ENCODE results near the gene TRAPPC14.

The TRAPPC14 gene

DNA sequence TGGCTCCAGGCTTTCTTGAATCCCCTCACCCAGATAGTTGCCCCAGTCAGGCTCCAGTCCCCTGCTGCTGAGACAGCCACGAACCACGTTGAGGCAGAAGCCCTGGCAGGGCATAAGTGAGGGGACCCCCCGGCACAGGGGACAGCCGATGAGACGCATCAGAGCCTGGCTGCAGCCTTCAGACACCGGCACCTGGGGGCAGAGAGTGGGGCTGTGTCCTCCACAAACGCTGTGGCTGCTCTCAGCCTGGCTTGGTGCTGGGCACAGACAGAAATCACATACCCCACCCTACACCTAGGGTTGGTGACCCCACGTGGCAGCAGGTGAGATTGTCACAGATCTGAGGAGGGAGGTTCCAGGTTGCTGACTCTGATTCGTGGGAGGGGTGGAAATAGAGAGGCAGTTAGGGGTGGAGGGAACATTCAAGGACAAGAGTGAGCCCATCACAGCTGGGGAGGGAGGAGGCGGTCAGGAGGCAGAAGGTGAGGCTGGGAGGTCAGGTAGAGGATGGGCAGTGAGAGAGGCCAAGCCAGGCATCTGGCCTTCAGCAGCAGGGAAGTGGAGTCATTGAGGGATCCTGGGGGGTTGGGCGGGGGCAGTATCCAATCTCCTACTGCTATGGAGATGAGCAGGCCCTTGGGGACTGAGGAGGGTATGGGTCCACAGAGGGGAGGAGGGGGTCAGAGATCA, 15.4 kb upstream of the TRAPPC14 start:
- DNase-seq (ENCODE audit: low read depth in 2 of 3, low spot score in 1 of 3): no peak

DNA sequence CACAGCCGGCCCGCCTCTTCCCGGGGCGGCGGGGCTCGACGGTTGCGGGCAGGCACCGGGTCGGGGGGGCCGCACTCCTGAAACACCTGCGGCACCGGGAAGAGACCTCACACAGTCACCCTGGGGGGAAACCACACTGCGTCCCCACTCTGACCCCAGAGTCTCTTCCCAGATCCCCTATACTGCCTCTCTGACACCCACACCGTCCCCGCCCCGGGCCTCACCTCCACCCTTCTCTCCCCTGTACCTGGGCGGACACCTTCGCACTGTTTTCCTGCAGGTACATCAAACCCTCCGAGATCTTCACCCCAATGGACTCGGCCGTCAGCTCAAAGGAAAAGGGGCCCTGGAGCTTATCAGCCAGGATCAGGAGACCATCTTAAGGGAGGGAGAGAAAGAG, 13.3 kb upstream of the TRAPPC14 start:
- no peak for DNase-seq (ENCODE audit: low read depth in 2 of 3, low spot score in 1 of 3)

- no peak for DNase-seq (ENCODE audit: low read depth in 2 of 3, low spot score in 1 of 3)
Measured at GRCh38 chr7:100171087-100171681, 12.7 kb upstream of the TRAPPC14 start.

DNA sequence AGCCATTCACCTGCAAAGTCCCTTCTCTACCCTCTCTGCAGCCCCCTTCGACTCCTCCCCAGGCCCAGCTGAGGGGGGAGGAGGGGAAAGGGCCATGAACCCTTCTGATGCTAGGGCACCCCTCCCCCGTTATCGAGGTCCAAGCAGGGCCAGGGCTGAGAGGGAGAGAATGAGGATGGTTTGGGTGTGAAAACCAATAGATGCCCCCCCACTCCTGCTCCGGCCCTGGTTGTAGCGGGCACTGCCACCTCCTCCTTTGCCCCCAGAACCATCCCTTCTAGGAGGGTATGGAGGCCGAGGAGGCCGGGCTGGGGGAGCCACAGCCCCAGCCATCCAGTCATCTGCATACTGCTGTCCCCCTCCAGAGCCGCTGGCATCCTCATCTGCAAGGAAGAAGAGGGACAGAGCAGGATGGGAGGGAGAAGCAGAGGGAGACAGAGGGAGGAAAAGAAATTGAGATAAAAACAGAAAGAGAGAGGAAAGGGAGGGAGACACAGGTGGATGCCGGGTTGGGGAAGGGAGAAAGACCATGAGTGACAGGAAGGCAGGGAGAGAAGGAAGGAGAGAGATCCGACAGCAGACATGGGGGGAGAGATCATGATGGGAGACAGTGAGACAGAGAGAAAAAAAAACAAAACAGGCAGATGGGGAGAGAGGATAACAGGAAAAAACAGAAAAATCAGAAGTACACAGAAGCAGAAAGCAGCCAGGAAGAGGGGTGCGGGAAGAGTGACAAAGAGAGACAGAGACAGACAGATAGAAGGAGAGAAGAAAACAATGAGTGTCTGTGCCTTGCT, 11.8 kb upstream of the TRAPPC14 start:
- DNase-seq (ENCODE audit: low read depth in 2 of 3, low spot score in 1 of 3): no peak

DNA sequence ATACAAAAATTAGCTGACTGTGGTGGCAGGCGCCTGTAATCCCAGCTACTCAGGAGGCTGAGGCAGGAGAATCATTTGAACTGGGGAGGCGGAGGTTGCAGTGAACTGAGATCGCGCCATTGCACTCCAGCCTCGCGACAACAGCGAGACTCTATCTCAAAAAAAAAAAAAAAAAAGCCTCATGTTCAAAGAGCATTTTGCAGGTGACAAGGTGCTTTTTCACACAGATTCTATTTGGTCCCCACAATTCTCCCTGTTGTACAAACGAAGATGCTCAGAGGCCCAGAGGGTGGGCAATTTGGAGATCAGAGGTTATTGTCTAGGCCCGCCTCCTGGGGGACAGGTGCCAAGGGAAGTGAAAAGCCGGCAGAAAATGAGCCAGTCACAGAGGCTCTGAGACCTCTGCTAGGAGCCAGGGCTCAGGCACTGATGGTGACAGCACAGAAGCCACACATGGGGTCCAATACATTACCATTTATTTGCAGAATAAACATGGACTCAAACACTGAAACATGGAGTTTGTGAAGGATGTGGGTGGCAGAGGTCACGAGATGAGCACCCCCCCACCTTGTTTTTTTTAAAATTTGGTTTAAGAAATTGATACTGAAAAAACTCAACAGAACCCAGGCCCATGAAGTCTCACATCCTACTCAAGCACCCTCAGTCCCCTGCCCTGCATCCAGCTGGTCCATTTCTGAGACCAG, 10.8 kb upstream of the TRAPPC14 start:
- no peak for DNase-seq (ENCODE audit: low read depth in 2 of 3, low spot score in 1 of 3)

- DNase-seq (ENCODE audit: low read depth in 2 of 3, low spot score in 1 of 3): no peak
Measured at GRCh38 chr7:100167912-100168323, 9.4 kb upstream of the TRAPPC14 start.

DNA sequence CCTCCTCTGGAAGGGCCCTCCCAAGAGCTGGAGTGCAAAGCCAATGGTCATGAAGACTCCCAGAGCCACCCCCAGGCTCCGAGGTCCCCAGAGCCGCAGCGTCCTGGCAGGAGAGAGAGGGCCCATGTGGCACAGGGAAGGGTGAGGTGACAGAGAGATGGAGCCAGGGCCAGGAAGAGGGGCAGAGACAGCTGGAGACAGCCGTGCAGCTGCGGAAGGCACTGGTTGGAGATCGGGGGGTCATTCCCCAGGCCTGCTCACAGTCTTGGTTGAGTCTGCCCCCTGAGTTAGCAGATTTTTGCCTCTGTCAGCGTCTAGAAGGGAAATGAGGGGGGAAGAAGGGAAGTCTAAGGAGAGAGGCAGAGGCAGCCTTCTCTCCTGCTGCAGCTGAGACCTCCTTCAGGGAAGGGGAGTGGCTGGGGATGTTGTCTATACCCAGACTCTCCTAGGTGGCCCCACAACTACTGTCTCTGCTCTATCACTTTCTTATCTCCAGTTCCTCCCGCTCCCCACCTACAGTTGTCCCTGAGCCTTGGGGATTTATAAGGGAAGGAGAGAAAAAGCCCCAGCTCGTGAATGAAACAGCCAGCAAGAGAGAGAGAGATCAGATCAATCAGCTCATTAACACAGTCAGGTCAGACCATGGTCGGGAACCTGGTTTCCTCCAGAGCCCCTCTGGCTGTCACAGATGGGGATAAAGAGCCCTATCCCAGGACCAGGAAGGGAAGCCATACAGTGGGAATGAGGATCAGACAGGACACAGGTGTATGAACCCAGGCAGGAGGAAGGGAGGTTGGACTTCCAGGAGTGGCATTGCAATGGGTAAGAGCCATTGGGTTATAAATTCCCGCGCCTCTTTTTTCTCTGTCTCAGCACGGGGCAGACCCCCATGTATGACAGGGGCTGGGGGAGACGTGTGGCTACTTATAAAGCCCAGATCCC, 8.7 kb upstream of the TRAPPC14 start:
- DNase-seq (ENCODE audit: low read depth in 2 of 3, low spot score in 1 of 3): no peak

GRCh38 chr7:100166317-100166940, 7.9 kb upstream of the TRAPPC14 start:
- DNase-seq (ENCODE audit: low read depth in 2 of 3, low spot score in 1 of 3): no peak

- DNase-seq (ENCODE audit: low read depth in 2 of 3, low spot score in 1 of 3): no peak
Measured at GRCh38 chr7:100163871-100164270, 5.3 kb upstream of the TRAPPC14 start.

DNA sequence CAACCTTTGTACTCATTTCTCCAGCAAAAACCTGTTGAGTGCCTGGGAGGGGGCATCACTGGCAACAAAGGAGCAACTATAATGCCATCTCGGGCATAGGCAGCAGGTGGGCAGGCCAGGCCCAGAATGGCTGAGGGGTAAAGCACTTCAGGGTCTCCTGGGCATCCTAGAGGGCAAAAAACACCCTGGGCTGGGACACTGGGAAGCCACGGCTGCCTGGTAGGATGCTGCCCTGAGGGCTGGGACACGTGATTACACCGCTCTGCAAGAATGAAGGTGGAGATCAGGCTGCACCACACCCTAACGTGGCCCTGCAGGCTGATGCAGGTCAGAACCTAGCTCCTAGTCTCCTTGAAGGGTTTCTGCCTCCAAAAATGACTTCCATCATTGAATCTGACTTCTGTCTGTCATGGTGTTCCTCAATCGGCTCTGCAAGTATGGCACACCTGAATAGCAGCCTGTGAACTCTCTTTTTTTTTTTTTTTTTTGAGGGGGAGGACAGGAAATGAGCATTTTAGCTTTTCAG, 4.5 kb upstream of the TRAPPC14 start:
- DNase-seq (ENCODE audit: low read depth in 2 of 3, low spot score in 1 of 3): no peak

DNA sequence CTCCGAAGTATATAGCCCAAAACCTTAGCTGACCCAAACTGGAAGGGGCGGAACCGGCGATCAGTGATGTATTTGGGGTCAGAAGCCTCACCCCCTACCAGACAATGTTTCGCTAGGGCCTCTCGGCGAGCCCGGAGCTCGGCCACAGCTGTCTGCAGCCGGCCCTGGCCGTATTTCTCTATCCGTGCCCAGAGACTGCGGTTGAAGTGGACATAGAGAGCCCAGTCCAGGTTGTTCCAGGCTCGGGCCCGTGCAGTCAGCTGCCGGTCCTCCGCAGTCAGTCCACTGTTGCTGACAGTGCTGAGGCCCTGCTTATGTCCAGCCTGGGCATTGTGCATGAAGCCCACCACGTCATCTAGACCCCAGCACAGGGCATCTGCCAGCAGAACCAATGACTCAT, 1.5 kb upstream of the TRAPPC14 start:
- DNase-seq (ENCODE audit: low read depth in 2 of 3, low spot score in 1 of 3): no peak

DNA sequence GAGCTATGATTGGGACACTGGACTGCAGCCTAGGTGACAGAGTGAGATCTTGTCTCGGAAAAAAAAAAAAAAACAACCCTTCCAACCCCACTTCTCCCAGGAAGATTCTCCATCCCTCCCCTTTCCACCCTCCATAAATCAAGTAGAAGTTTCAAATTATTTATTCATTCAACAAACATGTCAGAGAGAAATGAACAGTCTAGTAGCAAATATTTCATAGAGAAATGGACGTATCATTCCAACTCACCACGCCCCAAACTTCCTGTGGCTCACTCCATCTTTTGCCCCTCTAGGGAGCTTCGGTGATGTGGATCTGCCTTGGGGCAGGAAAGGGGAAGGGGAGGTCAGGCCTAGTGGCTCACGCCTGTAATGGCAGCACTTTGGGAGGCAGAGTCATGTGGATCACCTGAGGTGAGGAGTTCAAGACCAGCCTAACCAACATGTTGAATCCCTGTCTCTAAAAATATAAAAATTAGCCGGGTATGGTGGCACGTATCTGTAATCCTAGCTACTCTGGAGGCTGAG, 638 bp upstream of the TRAPPC14 start:
- no peak for DNase-seq (ENCODE audit: low read depth in 2 of 3, low spot score in 1 of 3)

DNA sequence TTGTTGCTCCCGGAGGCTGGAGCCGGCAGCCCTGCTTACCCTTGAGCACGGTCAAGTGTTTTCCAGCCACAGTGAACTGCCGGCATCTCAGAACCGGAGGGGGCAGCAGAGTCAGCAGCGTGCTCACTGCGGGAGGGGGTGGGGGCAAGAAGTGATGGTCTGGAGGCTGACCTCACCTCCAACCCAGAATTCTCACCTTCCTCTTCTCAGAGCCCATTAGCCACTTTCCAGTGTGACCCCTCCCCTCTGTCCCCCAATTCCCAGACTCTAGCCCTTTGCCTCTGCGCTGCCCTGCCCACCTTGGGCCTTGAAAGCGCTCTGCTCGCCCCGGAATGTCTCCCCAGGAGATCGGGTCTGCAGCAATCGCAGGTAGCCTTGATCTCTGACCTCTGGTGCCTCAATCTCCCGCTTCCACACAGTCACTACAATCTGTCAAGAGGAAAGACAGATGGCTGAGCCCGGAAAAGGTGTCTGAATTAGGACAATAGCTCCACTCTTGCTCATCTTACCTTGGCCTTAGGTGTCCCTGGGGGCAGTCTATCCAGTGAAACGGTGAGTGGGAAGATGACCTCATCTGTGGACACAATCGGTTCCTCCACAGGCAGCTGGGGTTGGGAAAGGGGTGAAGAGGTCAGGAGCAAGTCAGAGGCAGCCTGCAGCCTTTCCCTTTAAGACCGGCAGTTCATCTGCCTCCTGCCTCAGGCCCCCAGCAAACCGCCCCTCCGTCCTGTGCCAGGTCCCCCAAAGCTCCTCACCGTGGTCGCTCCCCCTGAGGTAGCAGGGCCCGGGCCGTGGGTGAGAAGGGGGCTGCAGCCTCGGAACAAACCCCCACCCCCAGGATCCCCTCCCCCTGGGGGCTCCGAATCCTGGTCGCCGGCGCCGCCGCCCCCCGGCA, 942 bp downstream of the TRAPPC14 start:
- no peak for DNase-seq (ENCODE audit: low read depth in 2 of 3, low spot score in 1 of 3)

GRCh38 chr7:100157069-100157333, 1.5 kb downstream of the TRAPPC14 start:
- no peak for DNase-seq (ENCODE audit: low read depth in 2 of 3, low spot score in 1 of 3)

GRCh38 chr7:100156331-100157068, 2.0 kb downstream of the TRAPPC14 start:
- DNase-seq (ENCODE audit: low read depth in 2 of 3, low spot score in 1 of 3): no peak

- no peak for DNase-seq (ENCODE audit: low read depth in 2 of 3, low spot score in 1 of 3)
Measured at GRCh38 chr7:100155553-100156317, 2.8 kb downstream of the TRAPPC14 start.

Data from stimulated activated CD4-positive, alpha-beta T cell treated with anti-CD3 and anti-CD28 coated beads, Interleukin-12 subunit alpha, Interleukin-12 subunit beta, amount 100 ng/mL, for 48 hours (primary cell).